Ishikawa (cell line): ENCODE data around the gene SPAG6.

ENCODE experiments used
- CEBPB ChIP-seq: IDR thresholded peaks from 2 replicates; pipeline ENCODE4 v1.6.1; 2012
- CREB1 ChIP-seq: IDR thresholded peaks from 2 replicates; pipeline ENCODE4 v1.6.1; 2012; ENCODE audit warnings: low read depth
- EGR1 ChIP-seq: IDR thresholded peaks from 2 replicates; pipeline ENCODE4 v1.6.1; 2012
- EP300 ChIP-seq: IDR thresholded peaks from 2 replicates; pipeline ENCODE4 v1.6.1; 2012; ENCODE audit warnings: borderline replicate concordance
- FOXM1 ChIP-seq: IDR thresholded peaks from 2 replicates; pipeline ENCODE4 v1.6.1; 2012; ENCODE audit warnings: low read depth, borderline replicate concordance
- MAX ChIP-seq: IDR thresholded peaks from 2 replicates; pipeline ENCODE4 v1.6.1; 2012
- NFIC ChIP-seq: IDR thresholded peaks from 2 replicates; pipeline ENCODE4 v1.6.1; 2012
- RAD21 ChIP-seq: IDR thresholded peaks from 2 replicates; pipeline ENCODE4 v1.6.1; 2012; ENCODE audit warnings: low read depth
- REST ChIP-seq: IDR thresholded peaks from 2 replicates; pipeline ENCODE4 v1.6.1; 2012; ENCODE audit warnings: low read depth, mild to moderate bottlenecking
- TAF1 ChIP-seq: IDR thresholded peaks from 2 replicates; pipeline ENCODE4 v1.6.1; 2012; ENCODE audit warnings: low read depth, mild to moderate bottlenecking
- TCF12 ChIP-seq: IDR thresholded peaks from 2 replicates; pipeline ENCODE4 v1.6.1; 2012; ENCODE audit warnings: low read depth
- TEAD4 ChIP-seq: IDR thresholded peaks from 2 replicates; pipeline ENCODE4 v1.6.1; 2012
- USF1 ChIP-seq: IDR thresholded peaks from 2 replicates; pipeline ENCODE4 v1.6.1; 2012
- YY1 ChIP-seq: IDR thresholded peaks from 2 replicates; pipeline ENCODE4 v1.6.1; 2012; ENCODE audit warnings: low read depth
- ZBTB7A ChIP-seq: IDR thresholded peaks from 2 replicates; pipeline ENCODE4 v1.6.1; 2012; ENCODE audit warnings: low read depth

The SPAG6 gene

GRCh38 chr10:22316286-22317075, 28.8 kb upstream of the SPAG6 start, which contains the start of gene COMMD3:
TSS of gene COMMD3 (plus strand) at chr10:22316388. CDS start at chr10:22316418, 30 bp downstream.
- peak; percentile 86 for TF ChIP-seq TAF1
- TF ChIP-seq RAD21 = 0 out of 2 replicates have a peak, but pooled peaks have one; percentile 0
- 0 out of 2 replicates have a peak, but pooled peaks have one; percentile 33 for TF ChIP-seq TCF12
- TF ChIP-seq YY1 = peak; percentile 78
- TF ChIP-seq USF1 = peak; percentile 95
- peak; percentile 82 for TF ChIP-seq MAX
- no peak for TF ChIP-seq CEBPB
- no peak for TF ChIP-seq ZBTB7A
- TF ChIP-seq TEAD4 = no peak

GRCh38 chr10:22317076-22317370, 28.3 kb upstream of the SPAG6 start:
- TF ChIP-seq EP300 (no peak), CEBPB (no peak), FOXM1 (no peak), REST (no peak), ZBTB7A (no peak), USF1 (no peak), TCF12 (no peak), MAX (no peak), TAF1 (no peak), CREB1 (no peak), EGR1 (no peak), YY1 (no peak), RAD21 (no peak), NFIC (no peak), TEAD4 (no peak)

GRCh38 chr10:22317771-22318565, 27.3 kb upstream of the SPAG6 start:
- TF ChIP-seq TAF1 (no peak), FOXM1 (no peak), TEAD4 (no peak), NFIC (no peak), CREB1 (no peak), RAD21 (no peak), EGR1 (no peak), USF1 (no peak), MAX (no peak), YY1 (no peak), CEBPB (no peak), TCF12 (no peak), REST (no peak), ZBTB7A (no peak), EP300 (no peak)

GRCh38 chr10:22318772-22319171, 26.5 kb upstream of the SPAG6 start:
- TF ChIP-seq EGR1 = no peak
- no peak for TF ChIP-seq CEBPB
- TF ChIP-seq YY1 = no peak
- no peak for TF ChIP-seq EP300
- no peak for TF ChIP-seq REST
- TF ChIP-seq CREB1 = no peak
